Hepatocyte (in vitro differentiated cells): ENCODE results near the gene SEC23IP.

Experiments used
- EZH2 ChIP-seq: fragments of 200-600 bp; sonication (generic); IDR thresholded peaks from 2 replicates; pipeline ENCODE4 v1.6.1; 2016; ENCODE audit warnings: antibody characterized with exemption, mild to moderate bottlenecking, borderline replicate concordance
- EZH2phosphoT487 ChIP-seq: fragments of 200-600 bp; sonication (generic); IDR thresholded peaks from one replicate; pipeline ENCODE4 v1.6.1; 2018; ENCODE audit warnings: antibody characterized with exemption, mild to moderate bottlenecking, low read depth, moderate library complexity; ENCODE audit not compliant: unreplicated experiment, severe bottlenecking
- TF ChIP-seq, protein P1 (sequence below): fragments of 200-600 bp; sonication (generic); IDR thresholded peaks from 2 replicates; pipeline ENCODE4 v1.5.1; 2016; ENCODE audit warnings: antibody characterized with exemption, mild to moderate bottlenecking; ENCODE audit not compliant: poor library complexity

GRCh38 chr10:119896061-119896655 lies 3.6 kb downstream of the SEC23IP start:
- TF ChIP-seq, protein P1, sequence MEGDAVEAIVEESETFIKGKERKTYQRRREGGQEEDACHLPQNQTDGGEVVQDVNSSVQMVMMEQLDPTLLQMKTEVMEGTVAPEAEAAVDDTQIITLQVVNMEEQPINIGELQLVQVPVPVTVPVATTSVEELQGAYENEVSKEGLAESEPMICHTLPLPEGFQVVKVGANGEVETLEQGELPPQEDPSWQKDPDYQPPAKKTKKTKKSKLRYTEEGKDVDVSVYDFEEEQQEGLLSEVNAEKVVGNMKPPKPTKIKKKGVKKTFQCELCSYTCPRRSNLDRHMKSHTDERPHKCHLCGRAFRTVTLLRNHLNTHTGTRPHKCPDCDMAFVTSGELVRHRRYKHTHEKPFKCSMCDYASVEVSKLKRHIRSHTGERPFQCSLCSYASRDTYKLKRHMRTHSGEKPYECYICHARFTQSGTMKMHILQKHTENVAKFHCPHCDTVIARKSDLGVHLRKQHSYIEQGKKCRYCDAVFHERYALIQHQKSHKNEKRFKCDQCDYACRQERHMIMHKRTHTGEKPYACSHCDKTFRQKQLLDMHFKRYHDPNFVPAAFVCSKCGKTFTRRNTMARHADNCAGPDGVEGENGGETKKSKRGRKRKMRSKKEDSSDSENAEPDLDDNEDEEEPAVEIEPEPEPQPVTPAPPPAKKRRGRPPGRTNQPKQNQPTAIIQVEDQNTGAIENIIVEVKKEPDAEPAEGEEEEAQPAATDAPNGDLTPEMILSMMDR, result no peak
- TF ChIP-seq EZH2phosphoT487, result no peak
- TF ChIP-seq EZH2, result no peak
